Lung (tissue), 12 donors: ENCODE measurements around the gene P2RX1. TPM values are rescaled to one million over a fixed set of nuclear protein-coding genes. Genes with fewer than 3 reads are reported as not detected.
"Not testable (repeated sequence)": the region's sequence is repeated elsewhere in the genome, so short reads cannot be mapped to it uniquely, and the experiment has no call there.

Experiments
- ATAC-seq: fragments of 200-7000 bp; cut with Tn5 transposase; one replicate; pipeline ENCODE4 v1.9.1; 2020; ENCODE audit warnings: moderate number of reproducible peaks; ENCODE audit not compliant: insufficient read depth, low FRiP score
- DNase-seq, 3 donors: peaks; one replicate each; pipeline ENCODE4 v3.0.0-alpha.2; 2013 to 2017
- H3K27ac ChIP-seq, 2 donors: one replicate each; pipeline ENCODE4 v1.5.1; 2013; ENCODE audit warnings: mild to moderate bottlenecking in 2 of 2, moderate library complexity in 2 of 2, control low read depth in 1 of 2, inconsistent platforms in 1 of 2, low read depth in 1 of 2, low read length in 1 of 2
- H3K27me3 ChIP-seq, 3 donors: one replicate each; pipeline ENCODE4 v1.5.1; 2013; ENCODE audit warnings: low read length in 2 of 3; ENCODE audit not compliant: control insufficient read depth in 3 of 3, insufficient read depth in 3 of 3
- H3K36me3 ChIP-seq, 4 donors: one replicate each; pipeline ENCODE4 v1.5.1; 2013; ENCODE audit warnings: low read length in 4 of 4, mild to moderate bottlenecking in 1 of 4, moderate library complexity in 1 of 4; ENCODE audit not compliant: control insufficient read depth in 4 of 4, insufficient read depth in 4 of 4
- H3K4me1 ChIP-seq, 5 donors: one replicate each; pipeline ENCODE4 v1.5.1; 2013; ENCODE audit warnings: low read length in 5 of 5, mild to moderate bottlenecking in 2 of 5, moderate library complexity in 1 of 5; ENCODE audit not compliant: control insufficient read depth in 5 of 5, insufficient read depth in 5 of 5
- H3K4me3 ChIP-seq: one replicate; pipeline ENCODE4 v1.5.1; 2013; ENCODE audit warnings: mild to moderate bottlenecking, control low read depth, moderate library complexity
- H3K9ac ChIP-seq, 2 donors: one replicate each; pipeline ENCODE4 v1.5.1; 2013; ENCODE audit warnings: low read length in 2 of 2, control low read depth in 1 of 2; ENCODE audit not compliant: insufficient read depth in 1 of 2
- H3K9me3 ChIP-seq, 4 donors: one replicate each; pipeline ENCODE4 v1.5.1; 2013; ENCODE audit warnings: low read length in 3 of 4, mild to moderate bottlenecking in 1 of 4, moderate library complexity in 1 of 4; ENCODE audit not compliant: control insufficient read depth in 4 of 4, insufficient read depth in 3 of 4
- WGBS, 2 donors: extraction: QIAGEN DNeasy Blood & Tissue Kit; methylation state at CpG; one replicate each; pipeline ENCODE4 v1.1.7; 2013; 5-methylcytosine and 5-hydroxymethylcytosine counted together
- polyA plus RNA-seq, 2 donors: library from polyadenylated mRNA; stranded (reverse); fragments of 200-250 nt; gene quantifications; one replicate each; pipeline ENCODE4 v1.2.1, GENCODE V29; 2013
- total RNA-seq, 2 donors: library from RNA; depleted of rRNA in 1 of 2; stranded (reverse); fragments of >200 nt in 1 of 2; gene quantifications; one replicate each; pipeline ENCODE4 v1.2.1, GENCODE V29; 2014 to 2021
- TF ChIP-seq, protein P1 (sequence below): IDR thresholded peaks from 2 replicates; pipeline ENCODE4 v1.5.1; 2012; ENCODE audit warnings: mild to moderate bottlenecking; ENCODE audit errors: control extremely low read depth, extremely low read depth
- donor health status: control.
- donor health status: control.
- donor health status: Bipolar disorder and iron deficiency.
- donor health status: healthy.
- donor health status: DM: yes; HTN: yes; CAD: no.

Gene P2RX1
- total and polyA plus RNA-seq, 4 donors: 4.6 to 16.4 (median 10.5) TPM

GRCh38 chr17:3857261-3858105 is 58.8 kb downstream of the P2RX1 start:
- TF ChIP-seq, protein P1, sequence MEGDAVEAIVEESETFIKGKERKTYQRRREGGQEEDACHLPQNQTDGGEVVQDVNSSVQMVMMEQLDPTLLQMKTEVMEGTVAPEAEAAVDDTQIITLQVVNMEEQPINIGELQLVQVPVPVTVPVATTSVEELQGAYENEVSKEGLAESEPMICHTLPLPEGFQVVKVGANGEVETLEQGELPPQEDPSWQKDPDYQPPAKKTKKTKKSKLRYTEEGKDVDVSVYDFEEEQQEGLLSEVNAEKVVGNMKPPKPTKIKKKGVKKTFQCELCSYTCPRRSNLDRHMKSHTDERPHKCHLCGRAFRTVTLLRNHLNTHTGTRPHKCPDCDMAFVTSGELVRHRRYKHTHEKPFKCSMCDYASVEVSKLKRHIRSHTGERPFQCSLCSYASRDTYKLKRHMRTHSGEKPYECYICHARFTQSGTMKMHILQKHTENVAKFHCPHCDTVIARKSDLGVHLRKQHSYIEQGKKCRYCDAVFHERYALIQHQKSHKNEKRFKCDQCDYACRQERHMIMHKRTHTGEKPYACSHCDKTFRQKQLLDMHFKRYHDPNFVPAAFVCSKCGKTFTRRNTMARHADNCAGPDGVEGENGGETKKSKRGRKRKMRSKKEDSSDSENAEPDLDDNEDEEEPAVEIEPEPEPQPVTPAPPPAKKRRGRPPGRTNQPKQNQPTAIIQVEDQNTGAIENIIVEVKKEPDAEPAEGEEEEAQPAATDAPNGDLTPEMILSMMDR: no peak
- Histone ChIP-seq H3K36me3 (peaks cover 0 to 11% (median 0%) of the 10 kb centered on the region in 4 donors), H3K9me3 (no peaks in the 10 kb centered on the region), H3K4me1 (peaks cover 0 to 4% (median 0%) of the 10 kb centered on the region in 5 donors), H3K9ac (no peak overlapping the region), H3K4me3 (no peak overlapping the region), H3K27ac (no peak overlapping the region), H3K27me3 (no peaks in the 10 kb centered on the region)
- DNase-seq: no peak
- WGBS, 2 donors: 82 to 85% methylated on average over 16 of the region's 16 CpGs
- ATAC-seq: no peak

GRCh38 chr17:3854204-3854603 is 62.1 kb downstream of the P2RX1 start:
- DNase-seq, H3K9ac ChIP-seq, H3K36me3 ChIP-seq, H3K27ac ChIP-seq, ATAC-seq, H3K4me1 ChIP-seq, H3K27me3 ChIP-seq, H3K4me3 ChIP-seq, H3K9me3 ChIP-seq: not testable (repeated sequence)
- WGBS, 2 donors: 89 to 94% methylated on average over 10 to 29 of the region's 36 CpGs

GRCh38 chr17:3852561-3852960 is 63.7 kb downstream of the P2RX1 start:
- TF ChIP-seq, protein P1: no peak
- 77 to 86% methylated on average over 10 of the region's 10 CpGs for WGBS, 2 donors
- Histone ChIP-seq H3K27me3 (no peaks in the 10 kb centered on the region), H3K4me3 (no peak overlapping the region), H3K27ac (no peak overlapping the region), H3K9me3 (no peaks in the 10 kb centered on the region), H3K4me1 (no peaks in the 10 kb centered on the region), H3K9ac (no peak overlapping the region), H3K36me3 (no peaks in the 10 kb centered on the region)
- ATAC-seq (no peak), DNase-seq (no peak)

- no peaks in the 10 kb centered on the region for H3K27me3 ChIP-seq
- TF ChIP-seq, protein P1: no peak
- H3K4me1 ChIP-seq: no peaks in the 10 kb centered on the region
- DNase-seq (no peak), ATAC-seq (no peak)
- H3K27ac ChIP-seq: no peak overlapping the region
- H3K9me3 ChIP-seq: no peaks in the 10 kb centered on the region
- 77 to 83% methylated on average over 24 of the region's 24 CpGs for WGBS, 2 donors
- no peak overlapping the region for H3K4me3 ChIP-seq
- no peaks in the 10 kb centered on the region for H3K36me3 ChIP-seq
- no peak overlapping the region for H3K9ac ChIP-seq
Observed at GRCh38 chr17:3851461-3852100, 64.7 kb downstream of the P2RX1 start.
